ENCODE data around the gene SHROOM2. TPM values are rescaled to one million over a fixed set of nuclear protein-coding genes. Genes with fewer than 3 reads are reported as not detected.

SHROOM2 gene
- total RNA-seq, 4 donors from 2014 or later, result 0.67 to 2.3 (median 1.6) TPM

DNA sequence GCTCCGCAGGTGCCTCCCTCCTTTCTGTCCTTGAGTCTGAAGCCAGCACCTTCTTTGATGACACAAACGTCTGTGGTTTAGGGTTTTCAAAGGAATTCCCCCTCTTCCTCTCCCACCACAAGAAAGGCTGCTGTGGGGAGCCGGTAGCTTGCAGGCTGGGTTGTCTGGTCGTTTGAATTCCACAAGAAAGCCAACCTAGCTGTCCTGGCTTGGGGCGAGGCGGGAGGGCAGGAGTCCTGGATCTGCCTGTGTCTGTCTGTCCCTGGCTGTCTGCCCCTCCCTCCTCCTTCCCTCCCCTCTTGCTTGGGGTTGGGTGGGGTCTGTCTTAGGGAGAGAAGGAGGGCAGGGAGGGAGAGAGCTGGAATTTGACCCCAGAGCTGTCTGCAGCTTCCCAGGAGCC, 56.3 kb downstream of the SHROOM2 start:
- WGBS, 2 donors (ENCODE audit: low coverage in 1 of 2), result 50% methylated on average over 1 of the region's 6 CpGs; no CpG with 5 or more reads in 1 of the 2 donors
- ATAC-seq, result no peak
- H3K4me1 ChIP-seq, result no peaks in the 10 kb centered on the region

DNA sequence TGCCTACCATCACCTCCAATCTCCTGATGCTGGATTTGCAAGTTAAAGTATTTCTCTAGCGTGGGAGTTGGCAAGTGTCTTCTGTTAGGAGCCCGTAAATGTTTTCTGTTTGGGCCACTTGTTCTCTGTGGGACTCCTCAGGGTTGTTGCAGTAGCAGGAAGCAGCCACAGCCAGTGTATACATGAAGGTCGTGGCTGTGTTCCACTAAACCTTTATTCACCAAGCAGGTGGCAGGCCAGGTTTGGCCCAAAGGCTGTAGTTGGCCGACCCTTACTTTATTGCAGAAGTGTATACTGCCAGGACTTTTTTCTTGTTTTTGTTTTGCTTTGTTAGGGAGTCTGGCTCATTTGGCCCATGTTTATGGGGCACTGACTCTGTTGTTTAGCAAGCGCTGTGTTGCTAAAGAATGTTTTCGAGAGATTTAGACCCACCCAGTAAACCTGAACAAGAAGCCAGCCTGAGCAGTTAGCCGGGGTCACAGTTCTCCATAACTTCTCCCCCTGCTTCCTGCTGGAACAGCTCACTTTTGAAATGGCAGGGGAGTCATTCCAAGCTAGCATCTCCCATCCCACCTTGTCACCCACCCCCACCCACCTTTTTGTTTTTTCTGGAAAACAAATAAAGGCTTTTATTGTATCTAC, 58.8 kb downstream of the SHROOM2 start:
- Histone ChIP-seq H3K4me3 (no peak overlapping the region), H3K27ac (no peak overlapping the region), H3K36me3 (no peaks in the 10 kb centered on the region), H3K27me3 (no peaks in the 10 kb centered on the region), H3K4me1 (no peaks in the 10 kb centered on the region), H3K9me3 (no peaks in the 10 kb centered on the region)
- TF ChIP-seq EP300 (IDR thresholded peaks at IDR 0.05) (no peak), POLR2A (IDR thresholded peaks at IDR 0.05) (no peak), POLR2AphosphoS5 (IDR thresholded peaks at IDR 0.05) (no peak)
- TF ChIP-seq, protein P1, sequence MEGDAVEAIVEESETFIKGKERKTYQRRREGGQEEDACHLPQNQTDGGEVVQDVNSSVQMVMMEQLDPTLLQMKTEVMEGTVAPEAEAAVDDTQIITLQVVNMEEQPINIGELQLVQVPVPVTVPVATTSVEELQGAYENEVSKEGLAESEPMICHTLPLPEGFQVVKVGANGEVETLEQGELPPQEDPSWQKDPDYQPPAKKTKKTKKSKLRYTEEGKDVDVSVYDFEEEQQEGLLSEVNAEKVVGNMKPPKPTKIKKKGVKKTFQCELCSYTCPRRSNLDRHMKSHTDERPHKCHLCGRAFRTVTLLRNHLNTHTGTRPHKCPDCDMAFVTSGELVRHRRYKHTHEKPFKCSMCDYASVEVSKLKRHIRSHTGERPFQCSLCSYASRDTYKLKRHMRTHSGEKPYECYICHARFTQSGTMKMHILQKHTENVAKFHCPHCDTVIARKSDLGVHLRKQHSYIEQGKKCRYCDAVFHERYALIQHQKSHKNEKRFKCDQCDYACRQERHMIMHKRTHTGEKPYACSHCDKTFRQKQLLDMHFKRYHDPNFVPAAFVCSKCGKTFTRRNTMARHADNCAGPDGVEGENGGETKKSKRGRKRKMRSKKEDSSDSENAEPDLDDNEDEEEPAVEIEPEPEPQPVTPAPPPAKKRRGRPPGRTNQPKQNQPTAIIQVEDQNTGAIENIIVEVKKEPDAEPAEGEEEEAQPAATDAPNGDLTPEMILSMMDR (IDR thresholded peaks at IDR 0.05), result no peak
- WGBS, 2 donors (ENCODE audit: low coverage in 1 of 2), result 78 to 84% methylated on average over 4 of the region's 7 CpGs
- ATAC-seq, result no peak

More for the DNA sequence above, 56.3 kb downstream of the SHROOM2 start:
- Histone ChIP-seq H3K27ac (no peak overlapping the region), H3K4me3 (no peak overlapping the region), H3K36me3 (no peaks in the 10 kb centered on the region), H3K27me3 (no peaks in the 10 kb centered on the region), H3K9me3 (no peaks in the 10 kb centered on the region)
- TF ChIP-seq EP300 (IDR thresholded peaks at IDR 0.05), result no peak
- TF ChIP-seq, protein P1 (IDR thresholded peaks at IDR 0.05), result no peak
- no peak for TF ChIP-seq POLR2A (IDR thresholded peaks at IDR 0.05)
- TF ChIP-seq POLR2AphosphoS5 (IDR thresholded peaks at IDR 0.05), result no peak

DNA sequence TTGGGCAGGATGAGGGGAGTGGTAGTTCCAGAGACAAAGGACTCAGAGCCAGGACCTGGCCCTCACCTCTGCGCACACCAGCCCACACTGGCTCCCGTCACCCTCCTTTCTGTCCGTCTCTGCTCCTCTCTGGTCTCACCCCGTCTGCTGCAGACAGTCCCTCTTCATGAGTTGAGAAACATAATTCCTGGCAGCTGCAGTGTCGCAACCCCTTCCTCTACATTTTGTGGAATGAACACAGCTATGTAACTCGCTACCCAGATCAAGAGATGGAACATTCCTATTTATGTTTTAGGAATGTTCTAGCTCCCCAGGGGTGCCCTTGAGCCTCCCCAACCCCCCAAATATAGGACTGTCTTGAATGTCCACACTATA, 59.3 kb downstream of the SHROOM2 start:
- H3K36me3 ChIP-seq, result no peaks in the 10 kb centered on the region
- no peaks in the 10 kb centered on the region for H3K9me3 ChIP-seq
- 75 to 93% methylated on average over 2 to 4 of the region's 6 CpGs for WGBS, 2 donors (ENCODE audit: low coverage in 1 of 2)
- no peaks in the 10 kb centered on the region for H3K27me3 ChIP-seq
- no peak for ATAC-seq
- H3K4me3 ChIP-seq, result no peak overlapping the region
- no peaks in the 10 kb centered on the region for H3K4me1 ChIP-seq
- TF ChIP-seq POLR2AphosphoS5 (IDR thresholded peaks at IDR 0.05) (no peak), POLR2A (IDR thresholded peaks at IDR 0.05) (no peak), EP300 (IDR thresholded peaks at IDR 0.05) (no peak)
- TF ChIP-seq, protein P1 (IDR thresholded peaks at IDR 0.05), result no peak
- no peak overlapping the region for H3K27ac ChIP-seq

DNA sequence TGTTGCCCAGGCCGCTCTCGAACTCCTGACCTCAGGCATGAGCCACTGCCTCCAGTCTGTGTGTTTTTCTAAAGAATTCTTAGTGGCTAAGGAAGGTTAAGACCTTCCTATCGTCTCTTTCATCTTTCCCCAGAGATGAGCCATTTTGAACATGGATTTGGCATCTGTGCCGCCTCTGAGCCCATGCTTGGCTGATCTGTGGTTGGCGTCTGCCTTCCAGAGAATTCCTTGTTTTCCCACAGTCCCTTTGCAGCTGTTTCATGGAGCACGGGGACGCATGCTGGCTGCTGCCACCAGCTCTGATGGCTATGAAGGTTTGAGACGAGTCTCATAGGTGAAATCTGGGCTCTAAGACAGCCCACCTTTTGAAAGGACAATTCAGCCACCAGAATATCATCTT, 60.4 kb downstream of the SHROOM2 start:
- Histone ChIP-seq H3K4me3 (no peak overlapping the region), H3K9me3 (no peaks in the 10 kb centered on the region), H3K27ac (no peak overlapping the region), H3K4me1 (no peaks in the 10 kb centered on the region), H3K36me3 (no peaks in the 10 kb centered on the region), H3K27me3 (no peaks in the 10 kb centered on the region)
- ATAC-seq, result no peak
- WGBS, 2 donors (ENCODE audit: low coverage in 1 of 2), result 85 to 95% methylated on average over 3 to 5 of the region's 8 CpGs
- TF ChIP-seq EP300 (IDR thresholded peaks at IDR 0.05), result no peak
- TF ChIP-seq POLR2A (IDR thresholded peaks at IDR 0.05), result no peak
- no peak for TF ChIP-seq POLR2AphosphoS5 (IDR thresholded peaks at IDR 0.05)
- TF ChIP-seq, protein P1 (IDR thresholded peaks at IDR 0.05), result no peak

DNA sequence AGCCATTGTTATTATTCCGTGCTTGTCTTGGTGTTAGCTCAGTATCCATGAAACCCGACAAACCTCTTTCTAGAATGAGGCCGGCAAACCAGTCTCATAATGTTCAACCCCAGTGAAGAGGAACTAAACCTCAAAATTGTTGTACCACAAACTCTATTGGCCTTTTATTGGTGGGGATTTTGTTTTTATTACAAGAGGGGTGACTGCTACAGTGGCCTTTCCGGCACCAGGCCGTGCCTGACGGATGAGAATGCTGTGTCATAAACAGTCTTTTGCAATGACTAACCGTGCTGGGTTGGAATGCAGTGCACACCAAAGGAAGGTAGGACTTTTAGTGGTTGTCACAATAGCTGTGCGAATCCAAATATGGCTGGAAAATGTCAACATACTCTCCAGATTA, 60.8 kb downstream of the SHROOM2 start:
- no peak for ATAC-seq
- no peaks in the 10 kb centered on the region for H3K27me3 ChIP-seq
- 67 to 82% methylated on average over 1 to 2 of the region's 8 CpGs for WGBS, 2 donors (ENCODE audit: low coverage in 1 of 2)
- H3K36me3 ChIP-seq, result no peaks in the 10 kb centered on the region
- H3K4me3 ChIP-seq, result no peak overlapping the region
- no peaks in the 10 kb centered on the region for H3K9me3 ChIP-seq
- H3K4me1 ChIP-seq, result no peaks in the 10 kb centered on the region
- no peak overlapping the region for H3K27ac ChIP-seq
- TF ChIP-seq EP300 (IDR thresholded peaks at IDR 0.05), result no peak
- TF ChIP-seq, protein P1 (IDR thresholded peaks at IDR 0.05), result no peak
- no peak for TF ChIP-seq POLR2AphosphoS5 (IDR thresholded peaks at IDR 0.05)
- TF ChIP-seq POLR2A (IDR thresholded peaks at IDR 0.05), result no peak

Data from gastroesophageal sphincter (tissue), 4 donors.